Activated naive CD4-positive, alpha-beta T cell treated with anti-CD3 and anti-CD28 coated beads, Interleukin-2, amount 50 U/mL, for 72 hours (primary cell): ENCODE data around the gene LDHAL6B. TPM values are rescaled to one million over a fixed set of nuclear protein-coding genes. Genes with fewer than 3 reads are reported as not detected.

Experiments
- ATAC-seq, 2 donors: fragments of 150-1000 bp; cut with Tn5 transposase; 2 replicates each; pipeline ENCODE4 v1.10.0; 2021; ENCODE audit warnings: mild to moderate bottlenecking in 2 of 2, moderate library complexity in 2 of 2
- DNase-seq, 2 donors: peaks; one replicate each; pipeline ENCODE4 v3.0.0; 2021 to 2022; ENCODE audit warnings: low spot score in 2 of 2
- H3K27ac Mint-ChIP-seq, 2 donors: one replicate each; pipeline ENCODE4 v1.8.0; 2022; ENCODE audit warnings: mild to moderate bottlenecking in 2 of 2, mixed read lengths in 2 of 2
- H3K36me3 Mint-ChIP-seq, 2 donors: one replicate each; pipeline ENCODE4 v1.8.0; 2022; ENCODE audit warnings: mixed read lengths in 2 of 2
- H3K9me3 Mint-ChIP-seq, 2 donors: one replicate each; pipeline ENCODE4 v1.8.0; 2022; ENCODE audit warnings: mixed read lengths in 2 of 2
- total RNA-seq, 2 donors: library from RNA; stranded (reverse); gene quantifications; one replicate each; pipeline ENCODE4 v1.2.3, GENCODE V29; 2022

The LDHAL6B gene
- total RNA-seq, 2 donors from 2014 or later: not detected

GRCh38 chr15:59229015-59229414 lies 22.4 kb downstream of the LDHAL6B start:
- Mint-ChIP-seq H3K36me3 (no peaks in the 10 kb centered on the region), H3K27ac (peak overlapping the region in 1 of 2 donors; percentile 12), H3K9me3 (no peaks in the 10 kb centered on the region)
- ATAC-seq (no peak), DNase-seq (no peak)

- H3K27ac Mint-ChIP-seq: no peak overlapping the region
- H3K36me3 Mint-ChIP-seq: no peaks in the 10 kb centered on the region
- ATAC-seq (no peak), DNase-seq (no peak)
- no peaks in the 10 kb centered on the region for H3K9me3 Mint-ChIP-seq
These were observed 22.8 kb downstream of the LDHAL6B start for GRCh38 chr15:59229453-59229852.

DNA sequence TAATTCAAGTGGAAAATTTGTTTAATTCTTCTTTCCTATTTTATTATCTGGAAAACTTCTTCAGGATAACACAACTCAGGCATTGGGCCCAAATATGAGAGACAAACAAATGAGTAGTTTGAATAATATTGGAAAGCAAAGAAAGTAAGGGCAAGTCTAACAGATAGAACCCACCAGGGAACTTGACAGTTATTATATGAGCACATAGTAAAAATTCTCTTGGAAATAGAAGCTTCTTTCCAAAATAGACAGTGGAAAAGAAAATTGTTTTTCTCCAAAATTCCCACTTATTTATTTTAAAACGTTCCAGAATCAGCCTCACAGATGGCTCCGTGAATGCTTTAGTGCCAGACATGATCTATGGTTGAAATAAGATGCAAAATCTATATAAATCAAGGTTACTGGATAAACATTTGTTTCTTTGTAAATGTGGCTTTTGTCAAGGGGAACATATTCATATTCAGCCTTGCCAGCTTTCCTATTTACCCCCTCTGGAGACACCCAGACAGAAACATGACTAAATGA lies 23.9 kb downstream of the LDHAL6B start:
- no peak overlapping the region for H3K27ac Mint-ChIP-seq
- ATAC-seq (no peak), DNase-seq (no peak)
- no peaks in the 10 kb centered on the region for H3K9me3 Mint-ChIP-seq
- no peaks in the 10 kb centered on the region for H3K36me3 Mint-ChIP-seq

- Mint-ChIP-seq H3K36me3 (no peaks in the 10 kb centered on the region), H3K9me3 (no peaks in the 10 kb centered on the region), H3K27ac (peak overlapping the region in 1 of 2 donors; percentile 81)
- ATAC-seq (peak in 1 of 2 donors; percentile 47), DNase-seq (no peak)
These were observed 25.8 kb downstream of the LDHAL6B start for GRCh38 chr15:59232476-59232875.

GRCh38 chr15:59236394-59236793 lies 29.8 kb downstream of the LDHAL6B start:
- DNase-seq (no peak), ATAC-seq (no peak)
- H3K9me3 Mint-ChIP-seq: no peaks in the 10 kb centered on the region
- H3K36me3 Mint-ChIP-seq: no peaks in the 10 kb centered on the region
- H3K27ac Mint-ChIP-seq: no peak overlapping the region

DNA sequence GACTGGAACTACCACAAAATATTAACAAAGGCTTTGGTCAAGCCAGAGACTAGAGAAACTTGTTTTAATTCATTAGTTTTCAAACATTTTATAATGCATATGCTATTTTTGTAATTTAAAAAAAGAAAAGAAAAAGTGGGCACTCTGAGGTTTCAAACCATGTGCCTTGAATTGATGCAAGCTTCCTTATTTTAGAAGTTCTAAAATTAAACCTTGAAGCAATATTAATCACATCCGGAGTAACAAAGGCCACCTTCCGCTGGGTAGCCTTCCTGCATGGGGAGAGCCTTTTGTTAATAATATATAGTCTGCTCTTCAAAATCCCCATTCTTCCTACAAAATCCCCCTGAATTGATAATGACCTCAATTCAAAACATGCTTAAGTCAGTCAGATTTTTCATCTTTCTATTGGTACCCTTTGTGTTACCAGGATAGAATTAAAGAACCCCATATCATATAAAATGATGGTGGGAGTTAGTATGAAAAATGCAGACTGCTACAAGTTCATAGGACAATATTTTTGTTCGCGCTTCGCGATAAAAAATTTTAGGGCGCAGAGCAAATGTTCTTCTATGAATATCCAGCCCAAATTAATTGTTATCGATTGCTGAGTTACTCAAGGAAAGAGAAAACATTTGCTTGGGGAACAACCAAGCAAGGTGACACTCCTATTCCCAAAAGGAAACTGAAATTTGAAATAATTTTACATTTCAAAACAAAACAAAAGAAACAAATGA lies 30.6 kb downstream of the LDHAL6B start:
- Mint-ChIP-seq H3K27ac (no peak overlapping the region), H3K9me3 (no peaks in the 10 kb centered on the region), H3K36me3 (no peaks in the 10 kb centered on the region)
- DNase-seq (no peak), ATAC-seq (peak in 1 of 2 donors; percentile 16)

- Mint-ChIP-seq H3K36me3 (no peaks in the 10 kb centered on the region), H3K9me3 (no peaks in the 10 kb centered on the region)
- no peak for ATAC-seq
These were observed 31.3 kb downstream of the LDHAL6B start for GRCh38 chr15:59237924-59238331.

GRCh38 chr15:59240036-59240435 lies 33.4 kb downstream of the LDHAL6B start:
- Mint-ChIP-seq H3K27ac (no peak overlapping the region), H3K9me3 (no peaks in the 10 kb centered on the region), H3K36me3 (no peaks in the 10 kb centered on the region)
- ATAC-seq: no peak
- DNase-seq: no peak

More at GRCh38 chr15:59237924-59238331, 31.3 kb downstream of the LDHAL6B start:
- no peak for DNase-seq
- no peak overlapping the region for H3K27ac Mint-ChIP-seq

- DNase-seq: no peak
- H3K27ac Mint-ChIP-seq: no peak overlapping the region
- no peaks in the 10 kb centered on the region for H3K36me3 Mint-ChIP-seq
- no peak for ATAC-seq
- H3K9me3 Mint-ChIP-seq: no peaks in the 10 kb centered on the region
These were observed 36.0 kb downstream of the LDHAL6B start for GRCh38 chr15:59242649-59243048.

DNA sequence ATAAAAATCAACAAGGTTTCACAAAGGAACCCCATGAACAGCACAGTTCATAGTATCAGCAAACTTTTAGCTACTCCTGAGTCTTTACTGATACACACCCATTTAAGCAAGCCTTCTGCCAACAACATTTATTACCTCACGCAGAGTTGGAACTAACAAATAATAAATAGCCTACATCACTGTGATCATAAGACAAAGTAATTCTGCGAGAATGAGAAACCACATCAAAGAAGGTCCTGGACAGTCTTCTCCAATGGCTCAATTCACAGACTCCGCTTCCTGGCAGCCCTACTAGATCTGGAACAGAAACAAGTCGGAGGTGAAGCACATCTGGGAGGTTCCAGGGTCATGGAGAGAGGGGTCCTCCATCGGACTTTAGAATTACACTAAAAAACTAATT lies 37.0 kb downstream of the LDHAL6B start:
- Mint-ChIP-seq H3K36me3 (no peaks in the 10 kb centered on the region), H3K9me3 (no peaks in the 10 kb centered on the region), H3K27ac (no peak overlapping the region)
- no peak for DNase-seq
- no peak for ATAC-seq

GRCh38 chr15:59244337-59244736 lies 37.7 kb downstream of the LDHAL6B start:
- no peak for DNase-seq
- Mint-ChIP-seq H3K27ac (no peak overlapping the region), H3K36me3 (no peaks in the 10 kb centered on the region), H3K9me3 (no peaks in the 10 kb centered on the region)
- peak; percentile 36 to 52 for ATAC-seq

GRCh38 chr15:59245559-59245958 lies 38.9 kb downstream of the LDHAL6B start:
- Mint-ChIP-seq H3K36me3 (no peaks in the 10 kb centered on the region), H3K9me3 (no peaks in the 10 kb centered on the region), H3K27ac (no peak overlapping the region)
- no peak for DNase-seq
- ATAC-seq: no peak

DNA sequence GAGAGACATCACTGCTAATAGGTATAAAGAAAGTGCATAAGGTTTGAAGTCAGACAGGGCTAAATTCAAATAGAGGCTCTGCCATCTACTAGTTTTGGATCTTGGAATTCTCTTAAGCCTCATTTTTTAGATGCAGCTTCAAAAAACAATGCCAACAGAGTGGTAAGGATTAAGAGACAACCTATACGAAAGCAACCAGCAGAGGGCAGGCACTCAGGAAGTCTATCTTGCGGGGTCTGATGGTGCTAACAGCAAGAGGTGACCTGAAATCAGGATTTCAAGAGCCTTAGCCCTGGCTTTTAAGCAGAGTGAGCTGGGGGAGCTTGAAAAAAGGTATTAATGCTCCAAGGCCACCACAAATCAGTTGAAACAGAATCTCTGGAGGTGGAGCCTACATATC lies 40.7 kb downstream of the LDHAL6B start:
- DNase-seq (peak in 1 of 2 donors; percentile 24), ATAC-seq (peak; percentile 52 to 64)
- H3K9me3 Mint-ChIP-seq: no peaks in the 10 kb centered on the region
- no peaks in the 10 kb centered on the region for H3K36me3 Mint-ChIP-seq
- no peak overlapping the region for H3K27ac Mint-ChIP-seq

GRCh38 chr15:59249816-59250215 lies 43.2 kb downstream of the LDHAL6B start:
- no peak for DNase-seq
- Mint-ChIP-seq H3K36me3 (no peaks in the 10 kb centered on the region), H3K9me3 (no peaks in the 10 kb centered on the region), H3K27ac (peak overlapping the region; percentile 48 to 50)
- ATAC-seq: peak in 1 of 2 donors; percentile 5

- Mint-ChIP-seq H3K36me3 (no peaks in the 10 kb centered on the region), H3K27ac (no peak overlapping the region), H3K9me3 (no peaks in the 10 kb centered on the region)
- ATAC-seq: no peak
- DNase-seq: no peak
These were observed 43.6 kb downstream of the LDHAL6B start for GRCh38 chr15:59250249-59250648.

- no peaks in the 10 kb centered on the region for H3K9me3 Mint-ChIP-seq
- DNase-seq (no peak), ATAC-seq (no peak)
- H3K27ac Mint-ChIP-seq: no peak overlapping the region
- H3K36me3 Mint-ChIP-seq: no peaks in the 10 kb centered on the region
These were observed 44.6 kb downstream of the LDHAL6B start for GRCh38 chr15:59251001-59251845.

DNA sequence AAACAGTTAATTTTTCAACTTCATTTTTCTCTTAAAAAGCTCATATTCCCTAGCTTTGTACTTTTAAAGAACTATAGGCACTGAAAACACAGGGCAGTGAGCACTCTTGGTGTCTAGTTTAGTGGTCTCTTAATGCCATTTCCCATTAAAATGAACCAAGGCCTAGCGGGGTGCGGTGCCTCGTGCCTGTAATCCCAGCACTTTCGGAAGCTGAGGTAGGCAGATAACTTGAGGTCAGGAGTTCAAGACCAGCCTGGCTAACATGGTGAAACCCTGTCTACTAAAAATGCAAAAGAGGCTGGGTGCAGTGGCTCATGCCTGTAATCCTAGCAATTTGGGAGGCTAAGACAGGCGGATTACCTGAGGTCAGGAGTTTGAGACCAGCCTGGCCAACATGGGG lies 45.5 kb downstream of the LDHAL6B start:
- no peak for DNase-seq
- H3K27ac Mint-ChIP-seq: no peak overlapping the region
- no peak for ATAC-seq
- no peaks in the 10 kb centered on the region for H3K9me3 Mint-ChIP-seq
- no peaks in the 10 kb centered on the region for H3K36me3 Mint-ChIP-seq
